Measurements from ENCODE around the gene P3H1. TPM values are rescaled to one million over a fixed set of nuclear protein-coding genes. Genes with fewer than 3 reads are reported as not detected.

P3H1 gene
- total RNA-seq, 1 experiment from 2014 or later: 47.1 TPM

GRCh38 chr1:42748461-42749410, 18.1 kb downstream of the P3H1 start:
- Histone ChIP-seq H2BK15ac (ENCODE audit: low read depth, low read length) (no peak overlapping the region), H3K56ac (ENCODE audit: insufficient read length, low read depth, low read length) (no peak overlapping the region), H4K5ac (ENCODE audit: insufficient read length, low read depth, low read length) (no peak overlapping the region), H3K23me2 (ENCODE audit: insufficient read length, low read depth, low read length, poor library complexity, severe bottlenecking) (no peaks in the 10 kb centered on the region), H3T11ph (ENCODE audit: low read length) (no peak overlapping the region), H3K23ac (ENCODE audit: insufficient read length, low read depth, low read length) (no peak overlapping the region), H2BK5ac (ENCODE audit: insufficient read length, low read length) (no peak overlapping the region), H2BK20ac (ENCODE audit: low read depth, low read length, poor library complexity, severe bottlenecking) (no peak overlapping the region), H4K8ac (replicated peaks; ENCODE audit: insufficient read length, low read depth, low read length) (no peak overlapping the region), H3K4me2 (ENCODE audit: insufficient read depth, insufficient read length, low read length) (no peak overlapping the region), H3K18ac (ENCODE audit: insufficient read length, low read depth, low read length) (no peak overlapping the region), H3K79me1 (ENCODE audit: insufficient read depth, low read depth, low read length, poor library complexity, severe bottlenecking) (no peaks in the 10 kb centered on the region), H3K4me1 (ENCODE audit: insufficient read depth, low read length) (no peaks in the 10 kb centered on the region), H4K20me1 (ENCODE audit: control insufficient read depth, insufficient read depth, insufficient read length) (no peaks in the 10 kb centered on the region), H3K14ac (ENCODE audit: insufficient read depth, low read length) (no peak overlapping the region), H3K9me3 (ENCODE audit: control insufficient read depth, low read depth, low read length) (no peaks in the 10 kb centered on the region), H3K4ac (ENCODE audit: low read depth, low read length) (no peak overlapping the region), H3K79me2 (ENCODE audit: insufficient read depth, low read length) (no peaks in the 10 kb centered on the region), H3K27me3 (ENCODE audit: insufficient read depth, low read length) (no peaks in the 10 kb centered on the region), H3K27ac (ENCODE audit: insufficient read length, low read depth, low read length) (no peak overlapping the region), H4K91ac (ENCODE audit: insufficient read length, low read depth, low read length) (no peak overlapping the region), H2BK12ac (ENCODE audit: insufficient read length, low read depth, low read length) (no peak overlapping the region), H2AK5ac (ENCODE audit: insufficient read length, low read length) (no peak overlapping the region), H2AFZ (ENCODE audit: low read length) (no peak overlapping the region), H3K9ac (ENCODE audit: extremely low read depth, insufficient read length, low read length) (no peak overlapping the region), H2BK120ac (ENCODE audit: low read depth, low read length, poor library complexity, severe bottlenecking) (no peak overlapping the region)
- H3K36me3 Mint-ChIP-seq (ENCODE audit: insufficient read depth in 1 of 3, low read depth in 3 of 3): peaks cover 44 to 69% (median 63%) of the 10 kb centered on the region in 3 experiments
- H3K27me3 Mint-ChIP-seq (ENCODE audit: low read depth): no peaks in the 10 kb centered on the region; the same call in 1 of the 2 replicates
- DNase-seq: no peak
- H3K27ac Mint-ChIP-seq: peak overlapping the region in 1 of 3 experiments; percentile 49; a peak in 2 of 7 replicates
- H3K4me3 Mint-ChIP-seq: no peak overlapping the region; a peak in 1 of 5 replicates
- H3K9me3 Mint-ChIP-seq: peaks cover 15 to 18% of the 10 kb centered on the region in 2 experiments
- no peak for TF ChIP-seq CTCF (conservative IDR thresholded peaks at IDR 0.05)
- peaks cover under 1 to 4% of the 10 kb centered on the region in 2 experiments; a peak in 3 of 4 replicates for H3K4me1 Mint-ChIP-seq
- no CpG with 5 or more reads among the region's 14 CpGs for WGBS (ENCODE audit: extremely low coverage, insufficient read length, low lambda C conversion rate)

All from H9 (cell line).